ENCODE measurements around the gene CD53.

Gene CD53

GRCh38 chr1:110888049-110888448 is 15.1 kb downstream of the CD53 start:
- Histone ChIP-seq H3K9ac (ENCODE audit: low read depth, low read length) (no peak overlapping the region), H2AFZ (ENCODE audit: low read depth, low read length) (no peak overlapping the region), H3K9me3 (ENCODE audit: insufficient read depth, low read length, severe bottlenecking) (no peaks in the 10 kb centered on the region), H3K4me3 (ENCODE audit: low read depth in 1 of 2, low read length in 2 of 2) (no peak overlapping the region), H4K20me1 (ENCODE audit: insufficient read depth, low read length) (peaks cover 8% of the 10 kb centered on the region), H3K27me3 (ENCODE audit: insufficient read depth, low read length, poor library complexity) (no peaks in the 10 kb centered on the region), H3K36me3 (ENCODE audit: insufficient read depth, low read length) (peaks cover 20% of the 10 kb centered on the region), H3K79me2 (ENCODE audit: insufficient read depth, low read length) (peaks cover 80% of the 10 kb centered on the region), H3K4me1 (ENCODE audit: insufficient read depth, low read length) (no peaks in the 10 kb centered on the region), H3K27ac (ENCODE audit: low read length) (no peak overlapping the region), H3K4me2 (ENCODE audit: insufficient read depth, low read length) (no peak overlapping the region)
- ATAC-seq (ENCODE audit: insufficient read depth, low read depth) (no peak), DNase-seq (no peak)
- TF ChIP-seq CTCF (IDR thresholded peaks at IDR 0.05; ENCODE audit: borderline replicate concordance, extremely low read depth, low read length, poor library complexity, severe bottlenecking) (no peak), EZH2 (IDR thresholded peaks at IDR 0.05; ENCODE audit: borderline replicate concordance, low read depth, low read length, severe bottlenecking) (no peak)

GRCh38 chr1:110888641-110889040 is 15.7 kb downstream of the CD53 start:
- H2AFZ ChIP-seq (ENCODE audit: low read depth, low read length) = no peak overlapping the region
- no peak for DNase-seq
- H3K36me3 ChIP-seq (ENCODE audit: insufficient read depth, low read length) = peaks cover 26% of the 10 kb centered on the region
- no peak overlapping the region for H3K9ac ChIP-seq (ENCODE audit: low read depth, low read length)
- no peak for ATAC-seq (ENCODE audit: insufficient read depth, low read depth)
- TF ChIP-seq EZH2 (IDR thresholded peaks at IDR 0.05; ENCODE audit: borderline replicate concordance, low read depth, low read length, severe bottlenecking) = no peak
- no peak for TF ChIP-seq CTCF (IDR thresholded peaks at IDR 0.05; ENCODE audit: borderline replicate concordance, extremely low read depth, low read length, poor library complexity, severe bottlenecking)
- no peak overlapping the region for H3K4me3 ChIP-seq (ENCODE audit: low read depth in 1 of 2, low read length in 2 of 2)
- H3K4me2 ChIP-seq (ENCODE audit: insufficient read depth, low read length) = no peak overlapping the region
- H3K27me3 ChIP-seq (ENCODE audit: insufficient read depth, low read length, poor library complexity) = no peaks in the 10 kb centered on the region
- H3K79me2 ChIP-seq (ENCODE audit: insufficient read depth, low read length) = peaks cover 76% of the 10 kb centered on the region
- peaks cover under 1% of the 10 kb centered on the region; the same call in 1 of the 2 replicates for H3K4me1 ChIP-seq (ENCODE audit: insufficient read depth, low read length)
- H3K27ac ChIP-seq (ENCODE audit: low read length) = no peak overlapping the region
- no peaks in the 10 kb centered on the region for H3K9me3 ChIP-seq (ENCODE audit: insufficient read depth, low read length, severe bottlenecking)
- H4K20me1 ChIP-seq (ENCODE audit: insufficient read depth, low read length) = peaks cover 8% of the 10 kb centered on the region

- Histone ChIP-seq H3K27ac (ENCODE audit: low read length) (no peak overlapping the region), H3K9ac (ENCODE audit: low read depth, low read length) (no peak overlapping the region), H3K4me3 (ENCODE audit: low read depth in 1 of 2, low read length in 2 of 2) (no peak overlapping the region), H3K4me2 (ENCODE audit: insufficient read depth, low read length) (no peak overlapping the region), H3K9me3 (ENCODE audit: insufficient read depth, low read length, severe bottlenecking) (no peaks in the 10 kb centered on the region), H3K27me3 (ENCODE audit: insufficient read depth, low read length, poor library complexity) (no peaks in the 10 kb centered on the region), H3K79me2 (ENCODE audit: insufficient read depth, low read length) (peaks cover 65% of the 10 kb centered on the region), H3K36me3 (ENCODE audit: insufficient read depth, low read length) (peaks cover 45% of the 10 kb centered on the region), H3K4me1 (ENCODE audit: insufficient read depth, low read length) (peaks cover 20% of the 10 kb centered on the region), H2AFZ (ENCODE audit: low read depth, low read length) (no peak overlapping the region), H4K20me1 (ENCODE audit: insufficient read depth, low read length) (peaks cover 8% of the 10 kb centered on the region)
- ATAC-seq (ENCODE audit: insufficient read depth, low read depth) (no peak), DNase-seq (no peak)
- no peak for TF ChIP-seq CTCF (IDR thresholded peaks at IDR 0.05; ENCODE audit: borderline replicate concordance, extremely low read depth, low read length, poor library complexity, severe bottlenecking)
- no peak for TF ChIP-seq EZH2 (IDR thresholded peaks at IDR 0.05; ENCODE audit: borderline replicate concordance, low read depth, low read length, severe bottlenecking)
Measured at GRCh38 chr1:110890474-110891196, 17.7 kb downstream of the CD53 start.
